Endothelial cell of umbilical vein (primary cell): ENCODE data around the gene RNF130. TPM values are rescaled to one million over a fixed set of nuclear protein-coding genes. Genes with fewer than 3 reads are reported as not detected.

Source experiments
- BruUV-seq: library from RNA; stranded (reverse); fragments of 400-500 nt; replicated peaks from 2 replicates; lab custom pipeline; 2021; lab: Mats Ljungman, UMichigan
- CTCF ChIA-PET: fragments of 300-600, 350-600 bp; sonication (Branson Sonifier 250); formaldehyde crosslinking; loops from one replicate; lab custom pipeline; 2021; ENCODE audit warnings: antibody characterized with exemption, inconsistent platforms; lab: Charles Lee
- POLR2A ChIA-PET: fragments of 300-600, 350-600 bp; sonication (Branson Sonifier 250); formaldehyde crosslinking; loops from one replicate; lab custom pipeline; 2021; ENCODE audit warnings: antibody characterized with exemption, inconsistent platforms; lab: Charles Lee
- DNase-seq: peaks from one replicate; pipeline ENCODE4 v3.0.0-alpha.2; 2011; ENCODE audit warnings: low read depth, low spot score
- FAIRE-seq: peaks from 2 replicates; lab custom pipeline; 2011; peaks lifted over from hg19 to GRCh38; lab: Jason Lieb, UNC
- H2AFZ ChIP-seq: 2 replicates; pipeline ENCODE4 v1.6.0; 2012; ENCODE audit warnings: low read depth, low read length, control low read depth, inconsistent platforms
- H3K27ac ChIP-seq: 2 replicates; pipeline ENCODE4 v1.5.1; 2011; ENCODE audit warnings: low read depth, mild to moderate bottlenecking, control low read depth, low read length, moderate library complexity; ENCODE audit not compliant: insufficient read depth
- H3K27me3 ChIP-seq, 2 experiments: 2 replicates each; pipeline versions ENCODE4 v1.6.0 to v1.6.1; 2011; ENCODE audit warnings: low read length in 2 of 2, mixed read lengths in 1 of 2; ENCODE audit not compliant: control insufficient read depth in 2 of 2, insufficient read depth in 2 of 2
- H3K36me3 ChIP-seq, 2 experiments: 2 replicates in 1 of 2; 3 replicates in 1 of 2; pipeline ENCODE4 v1.5.1; 2011; ENCODE audit warnings: low read length in 2 of 2, mild to moderate bottlenecking in 1 of 2, moderate library complexity in 1 of 2; ENCODE audit not compliant: control insufficient read depth in 2 of 2, insufficient read depth in 2 of 2; ENCODE audit errors: extremely low read depth in 1 of 2
- H3K4me1 ChIP-seq: 3 replicates; pipeline ENCODE4 v1.5.1; 2011; ENCODE audit warnings: mild to moderate bottlenecking, low read length; ENCODE audit not compliant: control insufficient read depth, insufficient read depth; ENCODE audit errors: extremely low read depth
- H3K4me2 ChIP-seq: 2 replicates; pipeline ENCODE4 v1.6.1; 2011; ENCODE audit warnings: low read length, control low read depth, mixed read lengths; ENCODE audit not compliant: insufficient read depth
- H3K4me3 ChIP-seq, 3 experiments: fragments of 200-600 bp in 1 of 3; sonication (generic), shearing (Covaris generic) in 1 of 3; replicated peaks in 1 of 3; 2 replicates each; pipeline ENCODE4 v1.5.1; 2011 to 2016; ENCODE audit warnings: control low read depth in 3 of 3, low read length in 3 of 3, mild to moderate bottlenecking in 2 of 3, inconsistent platforms in 1 of 3, low read depth in 1 of 3, moderate library complexity in 1 of 3; ENCODE audit not compliant: insufficient read depth in 1 of 3
- H3K79me2 ChIP-seq: 2 replicates; pipeline ENCODE4 v1.6.0; 2012; ENCODE audit warnings: low read length, inconsistent platforms; ENCODE audit not compliant: control insufficient read depth, insufficient read depth
- H3K9ac ChIP-seq: replicated peaks from 2 replicates; pipeline ENCODE3; 2011; ENCODE audit warnings: low read length, control low read depth; ENCODE audit not compliant: insufficient read depth; ENCODE audit errors: extremely low read depth
- H3K9me1 ChIP-seq: replicated peaks from 3 replicates; pipeline ENCODE4 v1.6.0; 2011; ENCODE audit warnings: mild to moderate bottlenecking, low read length; ENCODE audit not compliant: control insufficient read depth, insufficient read depth; ENCODE audit errors: extremely low read depth
- H3K9me3 ChIP-seq: replicated peaks from 2 replicates; pipeline ENCODE4 v1.5.1; 2012; ENCODE audit warnings: low read length, inconsistent platforms; ENCODE audit not compliant: control insufficient read depth, insufficient read depth
- H4K20me1 ChIP-seq: replicated peaks from 2 replicates; pipeline ENCODE3; 2011; ENCODE audit warnings: mild to moderate bottlenecking, low read length; ENCODE audit not compliant: control insufficient read depth, insufficient read depth; ENCODE audit errors: extremely low read depth
- EZH2 ChIP-seq: IDR thresholded peaks from 2 replicates; pipeline ENCODE4 v1.6.1; 2012; ENCODE audit warnings: borderline replicate concordance, low read depth, mild to moderate bottlenecking, moderate library complexity, low read length, inconsistent platforms; ENCODE audit not compliant: severe bottlenecking
- FOS ChIP-seq: IDR thresholded peaks from 2 replicates; pipeline ENCODE4 v1.6.1; 2011; ENCODE audit warnings: mild to moderate bottlenecking, low read length, moderate library complexity, borderline replicate concordance; ENCODE audit not compliant: insufficient read depth
- GATA2 ChIP-seq: IDR thresholded peaks from 2 replicates; pipeline ENCODE4 v1.7.0; 2011; ENCODE audit warnings: low read depth, mild to moderate bottlenecking, moderate library complexity, mixed read lengths, low read length; ENCODE audit not compliant: insufficient read length, insufficient read depth
- JUN ChIP-seq: IDR thresholded peaks from 2 replicates; pipeline ENCODE4 v1.6.1; 2011; ENCODE audit warnings: borderline replicate concordance, low read depth; ENCODE audit not compliant: insufficient read length, insufficient read depth
- MYC ChIP-seq: IDR thresholded peaks from one replicate; pipeline ENCODE4 v1.6.1; 2011; ENCODE audit warnings: mild to moderate bottlenecking, low read depth, low read length
- POLR2A ChIP-seq: IDR thresholded peaks from 2 replicates; pipeline ENCODE4 v1.6.1; 2012; ENCODE audit warnings: low read depth, mild to moderate bottlenecking, control low read depth, low read length
- POLR2AphosphoS5 ChIP-seq: IDR thresholded peaks from 2 replicates; pipeline ENCODE4 v1.6.1; 2012; ENCODE audit warnings: low read depth, mild to moderate bottlenecking, control low read depth, low read length, moderate library complexity; ENCODE audit not compliant: insufficient read depth
- dilution Hi-C: fragments of 300-500 bp; cut with MboI; formaldehyde crosslinking; loops from one replicate; pipeline ENCODE4 v1.15.0; 2019; ENCODE audit warnings: low sequenced_read_pairs; ENCODE audit not compliant: extremely low pct_ligation_motif_present
- intact Hi-C: fragments of 100-400 bp; cut with micrococcal nuclease; formaldehyde crosslinking; loops from one replicate; pipeline ENCODE4 v1.10.0; 2022
- polyA plus RNA-seq, 4 experiments: library from polyadenylated mRNA; depleted of rRNA in 3 of 4; stranded (reverse) in 3 of 4; unstranded in 1 of 4; fragments of >200 nt; gene quantifications; 2 replicates each; pipeline versions ENCODE4 v1.2.1 to v1.2.3, GENCODE V29; 2011 to 2012; ENCODE audit warnings: missing spikeins in 1 of 4
- total RNA-seq: library from RNA; stranded (reverse); gene quantifications from 2 replicates; pipeline ENCODE4 v1.2.3, GENCODE V29; 2021
- TF ChIP-seq, protein P1 (sequence below), 2 donors: IDR thresholded peaks; 1 replicate in 1 of 2; 2 replicates in 1 of 2; pipeline ENCODE4 v1.5.1; 2011; ENCODE audit warnings: low read length in 2 of 2, mild to moderate bottlenecking in 2 of 2, moderate library complexity in 2 of 2, control low read depth in 1 of 2, inconsistent platforms in 1 of 2, low read depth in 1 of 2; ENCODE audit not compliant: insufficient read depth in 1 of 2; ENCODE audit errors: extremely low read depth in 1 of 2

The RNF130 gene
- total and polyA plus RNA-seq, 2 donors (not counting 3 experiments of a cell fraction or from before 2014, with no cell fraction given), result 43.0 to 43.1 TPM

DNA sequence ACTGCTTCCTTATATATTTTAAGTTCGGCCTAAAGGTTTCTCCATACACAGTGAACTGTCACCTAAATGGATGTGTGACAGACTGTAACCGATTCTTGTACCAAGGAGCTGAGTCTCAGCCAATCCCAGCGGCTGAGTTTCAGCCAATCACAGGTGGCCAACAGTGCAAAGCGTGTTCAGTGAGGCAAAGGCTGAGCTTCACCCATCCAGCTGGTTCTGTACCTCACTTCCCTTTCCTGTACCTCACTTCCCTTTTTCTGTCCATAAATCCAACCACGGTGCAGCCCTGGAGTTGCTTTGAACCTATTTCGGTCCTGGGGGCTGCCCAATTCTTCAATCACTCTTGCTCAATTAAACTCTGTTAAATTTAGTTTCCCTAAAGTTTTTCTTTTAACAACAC, 148.1 kb downstream of the RNF130 start:
- CTCF ChIA-PET, result no interaction called here
- H3K79me2 ChIP-seq, result no peaks in the 10 kb centered on the region
- intact Hi-C loops, result no loop called here
- no peak overlapping the region for H3K9ac ChIP-seq
- no peak overlapping the region for H3K4me2 ChIP-seq
- no peaks in the 10 kb centered on the region for H4K20me1 ChIP-seq
- H3K9me3 ChIP-seq, result no peaks in the 10 kb centered on the region
- no peak for TF ChIP-seq MYC
- TF ChIP-seq GATA2, result no peak
- TF ChIP-seq JUN, result no peak
- TF ChIP-seq POLR2A, result no peak
- TF ChIP-seq POLR2AphosphoS5, result no peak
- TF ChIP-seq, protein P1, sequence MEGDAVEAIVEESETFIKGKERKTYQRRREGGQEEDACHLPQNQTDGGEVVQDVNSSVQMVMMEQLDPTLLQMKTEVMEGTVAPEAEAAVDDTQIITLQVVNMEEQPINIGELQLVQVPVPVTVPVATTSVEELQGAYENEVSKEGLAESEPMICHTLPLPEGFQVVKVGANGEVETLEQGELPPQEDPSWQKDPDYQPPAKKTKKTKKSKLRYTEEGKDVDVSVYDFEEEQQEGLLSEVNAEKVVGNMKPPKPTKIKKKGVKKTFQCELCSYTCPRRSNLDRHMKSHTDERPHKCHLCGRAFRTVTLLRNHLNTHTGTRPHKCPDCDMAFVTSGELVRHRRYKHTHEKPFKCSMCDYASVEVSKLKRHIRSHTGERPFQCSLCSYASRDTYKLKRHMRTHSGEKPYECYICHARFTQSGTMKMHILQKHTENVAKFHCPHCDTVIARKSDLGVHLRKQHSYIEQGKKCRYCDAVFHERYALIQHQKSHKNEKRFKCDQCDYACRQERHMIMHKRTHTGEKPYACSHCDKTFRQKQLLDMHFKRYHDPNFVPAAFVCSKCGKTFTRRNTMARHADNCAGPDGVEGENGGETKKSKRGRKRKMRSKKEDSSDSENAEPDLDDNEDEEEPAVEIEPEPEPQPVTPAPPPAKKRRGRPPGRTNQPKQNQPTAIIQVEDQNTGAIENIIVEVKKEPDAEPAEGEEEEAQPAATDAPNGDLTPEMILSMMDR (IDR thresholded peaks at IDR 0.05; ENCODE audit: extremely low read depth in 1 of 2, insufficient read depth in 1 of 2, low read depth in 1 of 2, low read length in 2 of 2), result no peak
- TF ChIP-seq FOS, result no peak
- no peak for TF ChIP-seq EZH2
- no peaks in the 10 kb centered on the region for H3K9me1 ChIP-seq
- BruUV-seq, result no TSS peak
- no peak for DNase-seq
- H3K4me1 ChIP-seq, result no peaks in the 10 kb centered on the region
- H3K27me3 ChIP-seq, result peaks cover 0 to 3% of the 10 kb centered on the region in 2 experiments
- H3K36me3 ChIP-seq, result no peaks in the 10 kb centered on the region
- no peak for FAIRE-seq
- POLR2A ChIA-PET, result no interaction called here
- H3K27ac ChIP-seq, result no peak overlapping the region
- H3K4me3 ChIP-seq, result no peak overlapping the region
- no peak overlapping the region for H2AFZ ChIP-seq
- dilution Hi-C loops, result no loop called here
